Measurements from ENCODE around the gene SAMD13.

Gene SAMD13

DNA sequence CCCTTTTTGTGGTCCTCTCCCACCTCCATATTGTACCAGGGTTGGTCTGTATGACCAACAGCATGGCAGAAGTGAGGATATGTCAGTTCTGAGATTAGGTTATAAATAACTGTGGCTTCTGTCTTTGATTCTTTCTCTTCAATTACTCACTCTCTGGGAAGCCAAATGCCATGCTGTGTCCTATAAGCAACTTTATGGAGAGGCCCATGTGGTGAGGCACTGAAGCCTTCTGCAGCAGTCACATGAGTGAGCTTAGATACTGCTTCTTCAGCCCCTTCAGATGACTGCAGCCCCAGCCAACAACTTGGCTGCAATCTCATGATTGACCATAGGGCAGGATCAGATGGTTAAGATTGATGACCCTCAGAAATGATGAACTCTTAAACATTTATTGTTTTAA lies 34.0 kb upstream of the SAMD13 start:
- TF ChIP-seq, protein P1, sequence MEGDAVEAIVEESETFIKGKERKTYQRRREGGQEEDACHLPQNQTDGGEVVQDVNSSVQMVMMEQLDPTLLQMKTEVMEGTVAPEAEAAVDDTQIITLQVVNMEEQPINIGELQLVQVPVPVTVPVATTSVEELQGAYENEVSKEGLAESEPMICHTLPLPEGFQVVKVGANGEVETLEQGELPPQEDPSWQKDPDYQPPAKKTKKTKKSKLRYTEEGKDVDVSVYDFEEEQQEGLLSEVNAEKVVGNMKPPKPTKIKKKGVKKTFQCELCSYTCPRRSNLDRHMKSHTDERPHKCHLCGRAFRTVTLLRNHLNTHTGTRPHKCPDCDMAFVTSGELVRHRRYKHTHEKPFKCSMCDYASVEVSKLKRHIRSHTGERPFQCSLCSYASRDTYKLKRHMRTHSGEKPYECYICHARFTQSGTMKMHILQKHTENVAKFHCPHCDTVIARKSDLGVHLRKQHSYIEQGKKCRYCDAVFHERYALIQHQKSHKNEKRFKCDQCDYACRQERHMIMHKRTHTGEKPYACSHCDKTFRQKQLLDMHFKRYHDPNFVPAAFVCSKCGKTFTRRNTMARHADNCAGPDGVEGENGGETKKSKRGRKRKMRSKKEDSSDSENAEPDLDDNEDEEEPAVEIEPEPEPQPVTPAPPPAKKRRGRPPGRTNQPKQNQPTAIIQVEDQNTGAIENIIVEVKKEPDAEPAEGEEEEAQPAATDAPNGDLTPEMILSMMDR (IDR thresholded peaks at IDR 0.05; ENCODE audit: borderline replicate concordance, control extremely low read depth, extremely low read depth, insufficient read depth, missing control alignments), result no peak
- DNase-seq (ENCODE audit: low spot score), result no peak
- in situ Hi-C loops (cut with MboI; ENCODE audit: low sequenced_read_pairs, unreplicated experiment), result no loop called here

GRCh38 chr1:84268346-84268745 lies 33.2 kb upstream of the SAMD13 start:
- DNase-seq (ENCODE audit: low spot score), result no peak
- in situ Hi-C loops (cut with MboI; ENCODE audit: low sequenced_read_pairs, unreplicated experiment), result no loop called here

DNA sequence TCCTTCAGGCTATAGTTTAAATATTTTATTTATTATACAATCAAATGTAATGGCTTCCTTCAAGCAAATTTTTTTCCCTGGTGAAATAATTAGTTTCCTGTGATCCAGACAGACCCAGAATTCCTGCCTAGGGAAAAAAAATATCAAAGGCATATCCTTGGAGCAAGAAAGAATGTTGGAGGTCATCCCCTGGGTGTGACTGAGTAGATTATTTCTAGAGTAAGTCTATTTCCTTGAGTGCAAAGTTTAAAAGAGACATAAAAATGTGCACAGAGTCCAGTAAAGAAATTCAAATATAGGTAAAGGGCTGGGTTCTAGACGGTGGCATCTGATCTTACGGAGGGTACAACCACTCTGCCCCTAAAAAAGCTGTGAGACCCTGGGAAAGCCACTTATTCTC lies 32.2 kb upstream of the SAMD13 start:
- TF ChIP-seq, protein P1 (IDR thresholded peaks at IDR 0.05; ENCODE audit: borderline replicate concordance, control extremely low read depth, extremely low read depth, insufficient read depth, missing control alignments), result no peak
- DNase-seq (ENCODE audit: low spot score), result no peak
- in situ Hi-C loops (cut with MboI; ENCODE audit: low sequenced_read_pairs, unreplicated experiment), result no loop called here

More at GRCh38 chr1:84268346-84268745, 33.2 kb upstream of the SAMD13 start:
- TF ChIP-seq, protein P1 (IDR thresholded peaks at IDR 0.05; ENCODE audit: borderline replicate concordance, control extremely low read depth, extremely low read depth, insufficient read depth, missing control alignments), result no peak

- DNase-seq (ENCODE audit: low spot score), result peak; percentile 64
- in situ Hi-C loops (cut with MboI; ENCODE audit: low sequenced_read_pairs, unreplicated experiment), result no loop called here
- TF ChIP-seq, protein P1 (IDR thresholded peaks at IDR 0.05; ENCODE audit: borderline replicate concordance, control extremely low read depth, extremely low read depth, insufficient read depth, missing control alignments), result no peak
Observed at GRCh38 chr1:84271441-84272151, 29.9 kb upstream of the SAMD13 start.

- in situ Hi-C loops (cut with MboI; ENCODE audit: low sequenced_read_pairs, unreplicated experiment), result no loop called here
- TF ChIP-seq, protein P1 (IDR thresholded peaks at IDR 0.05; ENCODE audit: borderline replicate concordance, control extremely low read depth, extremely low read depth, insufficient read depth, missing control alignments), result no peak
- DNase-seq (ENCODE audit: low spot score), result no peak
Observed at GRCh38 chr1:84272401-84272800, 29.1 kb upstream of the SAMD13 start.

DNA sequence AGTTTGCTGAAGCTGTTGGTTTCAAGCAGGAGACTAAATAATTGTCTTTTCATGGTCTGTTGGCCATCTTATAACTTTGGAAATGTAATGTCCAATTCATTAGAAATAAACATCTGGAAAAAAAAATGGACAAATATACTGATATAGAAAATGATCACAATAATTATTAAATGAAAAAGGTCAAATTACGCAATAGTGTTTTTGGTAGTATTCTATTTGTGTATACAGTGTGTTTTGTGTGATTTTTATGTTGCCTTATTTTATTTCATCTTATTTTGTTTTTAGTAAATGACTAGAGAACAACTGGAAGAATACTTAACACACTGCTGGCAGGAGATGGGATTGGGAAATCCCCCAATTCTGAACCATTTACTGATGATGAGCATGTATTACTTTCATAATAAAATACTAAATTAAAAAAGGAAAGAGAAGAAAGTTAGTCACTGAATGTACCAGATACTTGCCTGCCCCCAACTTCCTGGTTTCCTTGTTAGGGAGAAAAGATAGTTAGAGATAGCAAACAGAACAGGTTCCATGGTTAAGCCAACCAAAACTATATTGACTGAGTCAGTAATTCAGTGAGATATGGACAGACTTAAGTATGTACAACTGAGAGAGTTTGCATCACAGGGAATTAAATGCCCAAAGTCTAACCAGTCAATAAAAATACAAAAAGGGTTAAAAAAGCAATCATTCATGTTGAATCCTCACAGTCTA lies 24.0 kb upstream of the SAMD13 start:
- no peak for DNase-seq (ENCODE audit: low spot score)
- in situ Hi-C loops (cut with MboI; ENCODE audit: low sequenced_read_pairs, unreplicated experiment), result no loop called here

More for the DNA sequence above, 24.0 kb upstream of the SAMD13 start:
- TF ChIP-seq, protein P1 (IDR thresholded peaks at IDR 0.05; ENCODE audit: borderline replicate concordance, control extremely low read depth, extremely low read depth, insufficient read depth, missing control alignments), result no peak

Data from GM13976 (cell line).